HT1080 (cell line): ENCODE data around the gene AQP5. TPM values are rescaled to one million over a fixed set of nuclear protein-coding genes. Genes with fewer than 3 reads are reported as not detected.

Source experiments
- DNase-seq: peaks from one replicate; pipeline ENCODE4 v3.0.0-alpha.2; 2015; ENCODE audit warnings: low read depth
- total RNA-seq: library from RNA; depleted of rRNA; stranded (reverse); fragments of >200 nt; shearing (Covaris generic); gene quantifications from 2 replicates; pipeline ENCODE4 v1.2.3, GENCODE V29; 2014

The AQP5 gene
- total RNA-seq, 1 experiment from 2014 or later = not detected

GRCh38 chr12:49932023-49932422 lies 29.6 kb upstream of the AQP5 start:
- no peak for DNase-seq

DNA sequence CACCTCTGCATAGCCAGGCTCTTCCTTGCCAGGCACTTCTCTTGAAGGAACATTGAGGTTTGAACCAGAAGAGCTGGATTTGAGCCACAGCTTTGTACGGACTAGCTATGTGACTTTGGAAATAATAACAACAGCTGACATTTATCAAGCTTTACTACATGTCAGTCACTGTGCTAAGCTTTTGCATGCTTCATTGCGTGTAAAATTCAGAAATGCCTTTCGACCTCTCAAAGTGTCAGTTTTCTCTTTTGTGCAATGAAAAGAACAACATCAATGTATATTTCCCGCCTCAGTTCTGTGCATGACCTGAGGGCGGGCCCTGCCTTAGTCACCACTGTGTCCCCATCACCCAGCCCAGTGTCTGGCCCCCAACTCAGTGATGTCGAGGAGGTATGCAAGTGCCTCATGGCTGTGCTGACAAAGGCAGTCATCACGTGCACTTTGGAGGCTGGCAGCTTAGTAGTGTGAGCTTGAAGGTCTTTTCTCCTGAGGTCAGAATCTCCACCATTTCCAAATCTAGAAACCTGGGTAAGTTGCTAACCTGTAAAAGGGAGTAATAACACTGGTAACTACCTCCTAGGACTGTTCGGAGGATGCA lies 29.0 kb upstream of the AQP5 start:
- DNase-seq = no peak

DNA sequence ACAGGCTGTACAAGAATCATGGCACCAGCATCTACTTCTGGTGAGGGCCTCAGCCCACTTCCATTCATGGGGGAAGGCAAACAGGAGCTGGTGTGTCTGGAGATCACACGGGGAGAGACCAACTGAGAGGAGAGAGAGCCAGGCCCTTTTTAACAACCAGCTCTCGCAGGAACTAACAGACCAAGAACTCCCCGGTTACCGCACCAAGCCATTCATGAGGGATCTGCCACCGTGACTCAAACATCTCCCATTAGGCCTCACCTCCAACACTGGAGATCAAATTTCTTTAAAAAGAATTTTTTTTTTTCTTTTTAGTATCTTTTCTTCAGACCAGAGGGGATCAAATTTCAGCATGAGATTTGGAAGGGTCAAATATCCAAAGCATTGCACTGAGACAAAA lies 27.9 kb upstream of the AQP5 start:
- peak; percentile 46 for DNase-seq

GRCh38 chr12:49934505-49934904 lies 27.2 kb upstream of the AQP5 start:
- DNase-seq = no peak

DNA sequence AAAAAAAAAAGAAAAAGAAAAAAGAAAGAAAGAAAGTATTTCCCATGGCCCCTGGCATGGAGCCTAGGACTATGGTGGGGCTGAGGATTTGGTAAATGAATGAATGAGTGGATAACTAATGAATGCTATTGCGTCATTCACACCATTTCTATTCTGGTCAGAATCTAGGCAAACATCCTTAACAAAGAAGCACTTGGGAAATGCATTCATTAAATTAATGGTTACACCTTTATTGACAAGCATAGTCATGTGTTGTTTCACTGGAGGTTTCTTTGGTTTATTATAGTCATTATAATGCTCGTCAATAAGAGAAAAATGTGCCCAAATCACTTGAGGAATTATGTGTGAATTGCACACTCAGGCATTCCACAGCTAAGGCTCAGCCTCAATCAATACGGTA lies 24.7 kb upstream of the AQP5 start:
- DNase-seq = no peak

- DNase-seq = no peak
Observed at GRCh38 chr12:49937639-49938300, 23.9 kb upstream of the AQP5 start.

DNA sequence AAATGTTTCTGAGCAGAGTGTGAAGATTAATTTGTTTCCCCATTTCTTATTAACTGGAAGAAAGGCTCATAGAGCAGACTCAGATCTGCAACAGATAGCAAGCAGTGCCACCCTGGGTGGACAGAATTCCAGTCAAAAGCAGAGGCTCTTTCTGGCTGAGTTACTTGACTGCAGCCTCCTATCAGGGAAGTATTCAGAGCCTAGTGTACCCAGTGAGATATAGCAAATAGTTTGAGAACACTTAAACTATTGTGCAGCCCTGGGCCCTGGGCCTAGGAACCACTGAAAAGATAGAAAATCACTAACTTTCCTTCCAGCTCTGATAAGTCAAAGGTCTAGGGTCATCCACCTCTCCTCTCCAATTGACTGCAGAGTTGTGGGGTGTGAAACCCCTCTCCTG lies 22.4 kb upstream of the AQP5 start:
- no peak for DNase-seq

DNA sequence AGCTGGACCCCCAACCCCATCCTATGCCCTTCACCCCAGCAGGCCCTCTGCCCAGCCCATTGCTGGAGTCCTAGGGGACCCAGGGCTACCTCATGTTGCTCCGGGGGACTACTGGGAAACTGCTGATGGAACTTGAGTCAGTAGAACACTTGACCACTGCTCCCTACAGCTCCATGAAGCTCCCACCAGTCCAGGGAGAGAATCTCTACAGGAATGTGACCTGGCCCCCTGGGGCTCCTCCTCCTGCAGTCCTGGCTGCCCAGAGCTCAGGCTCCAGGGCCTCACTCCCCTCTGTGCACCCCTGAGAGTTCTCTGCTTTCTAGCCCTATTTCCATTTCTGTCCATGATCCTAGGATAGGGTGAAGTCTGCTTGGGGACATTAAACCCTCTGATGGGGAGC lies 22.0 kb upstream of the AQP5 start:
- DNase-seq = no peak

DNA sequence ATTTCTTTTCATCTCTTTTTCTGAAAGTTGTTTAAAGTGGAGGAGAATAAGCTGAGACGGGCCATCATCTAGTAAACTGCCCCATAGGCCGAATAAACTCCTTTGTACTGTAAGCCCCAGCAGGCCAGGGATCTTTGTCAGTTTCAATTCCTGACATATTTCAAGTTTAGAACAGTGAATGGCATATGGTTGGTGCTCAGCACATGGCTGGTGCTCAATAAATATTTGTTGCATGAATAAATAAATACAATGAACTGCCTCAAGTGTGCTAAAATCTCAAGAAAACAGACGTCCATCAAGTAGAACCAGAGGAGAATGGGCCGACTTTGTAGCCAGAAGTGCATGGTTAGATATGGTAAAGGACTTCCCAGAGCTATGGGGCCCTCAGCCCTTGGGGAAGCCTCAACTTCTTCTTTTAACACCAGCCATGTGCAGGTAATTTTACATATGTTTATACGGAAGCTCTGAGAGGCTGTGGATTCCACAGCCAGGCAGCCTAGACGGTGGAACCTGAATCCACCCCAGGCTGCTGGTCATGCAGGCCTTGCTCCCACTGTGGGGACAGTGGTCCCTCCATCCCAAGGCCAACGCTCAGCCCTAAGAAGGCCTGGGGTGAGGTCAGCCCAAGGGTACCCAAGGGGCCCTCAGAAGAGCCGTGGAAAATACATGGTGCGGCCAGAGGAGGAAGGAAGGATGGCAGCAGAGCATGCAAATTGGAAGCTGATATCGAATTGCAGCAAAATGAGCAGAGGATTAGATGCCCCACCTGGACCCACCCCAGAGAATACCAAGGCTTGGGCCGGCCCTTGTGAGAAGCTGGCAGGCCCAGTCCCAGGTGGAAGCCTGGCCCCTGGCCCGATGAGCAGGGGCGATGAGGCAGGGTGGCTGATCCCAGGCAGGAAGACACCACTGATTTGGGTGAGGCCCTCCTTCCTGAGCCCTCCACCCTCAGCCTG lies 19.8 kb upstream of the AQP5 start:
- DNase-seq = no peak

- DNase-seq = no peak
Observed at GRCh38 chr12:49942512-49942893, 19.2 kb upstream of the AQP5 start.

DNA sequence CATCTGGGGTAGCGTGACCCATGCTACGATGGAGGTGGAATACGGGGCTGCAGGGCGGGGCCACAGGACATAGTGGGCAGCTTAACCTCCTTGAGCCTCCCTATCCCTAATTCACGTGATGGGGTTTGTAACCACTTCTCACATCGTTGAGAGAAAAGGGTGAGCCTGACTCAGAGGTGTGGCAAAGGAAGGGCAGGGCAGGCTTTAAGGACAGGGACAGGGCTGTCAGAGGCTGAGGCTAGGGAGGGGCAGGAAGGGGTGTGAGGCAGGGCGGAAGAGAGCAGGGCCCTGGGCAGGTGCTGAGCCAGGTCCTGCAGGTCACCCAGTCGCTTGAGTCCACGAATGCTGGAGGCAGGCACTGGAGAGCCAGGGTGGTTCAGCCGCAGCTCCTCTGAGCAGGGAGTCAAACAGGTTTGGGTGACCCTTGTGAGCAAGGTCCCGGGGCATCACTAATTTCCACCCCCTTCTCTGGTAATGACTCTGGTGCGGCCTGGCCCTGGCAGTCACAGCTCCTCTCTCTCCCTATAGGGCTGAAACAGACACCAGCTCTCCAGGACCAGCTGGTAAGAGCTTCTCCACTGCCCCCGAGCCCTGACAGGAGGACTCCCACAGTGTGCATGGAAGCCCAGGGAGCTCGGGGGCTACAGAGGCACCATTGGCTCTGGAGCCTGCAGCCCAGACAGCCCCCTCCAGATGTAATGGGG lies 18.6 kb upstream of the AQP5 start:
- no peak for DNase-seq

DNA sequence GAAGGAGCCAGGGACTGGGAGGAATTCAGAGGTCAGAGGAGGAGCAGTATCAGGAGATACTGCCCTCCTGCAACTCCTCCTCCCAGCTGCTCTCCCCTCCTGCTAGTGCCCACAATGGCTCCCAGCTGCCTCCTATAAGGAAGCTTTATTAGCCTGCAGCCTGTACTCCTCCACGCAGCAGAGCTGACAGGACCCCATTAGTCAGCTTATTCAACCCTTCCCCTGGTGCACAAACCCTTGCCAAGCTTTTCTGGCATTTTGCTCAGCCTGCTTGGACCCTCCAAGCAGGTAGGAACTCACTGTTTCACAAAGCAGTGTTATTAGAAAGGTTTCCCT lies 18.1 kb upstream of the AQP5 start:
- no peak for DNase-seq

DNA sequence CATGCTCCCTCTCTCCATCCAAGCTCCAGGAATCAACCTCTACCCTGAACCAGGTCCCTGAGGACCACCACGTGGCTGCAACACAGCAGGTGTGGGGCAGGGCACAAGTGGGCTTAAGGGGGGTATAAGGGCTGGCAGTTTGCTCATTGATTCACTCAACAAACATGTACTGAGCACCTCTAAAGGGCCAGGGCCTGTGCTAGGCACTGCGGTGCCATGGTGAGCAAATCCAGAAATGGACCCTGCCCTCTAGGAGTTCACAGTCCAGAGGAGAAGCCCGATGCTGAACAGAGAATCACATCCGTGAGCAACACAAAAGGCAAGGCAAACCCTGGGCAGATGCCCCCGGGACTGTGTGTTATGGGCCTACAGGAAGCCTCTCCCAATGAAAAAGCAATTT lies 17.6 kb upstream of the AQP5 start:
- DNase-seq = no peak

DNA sequence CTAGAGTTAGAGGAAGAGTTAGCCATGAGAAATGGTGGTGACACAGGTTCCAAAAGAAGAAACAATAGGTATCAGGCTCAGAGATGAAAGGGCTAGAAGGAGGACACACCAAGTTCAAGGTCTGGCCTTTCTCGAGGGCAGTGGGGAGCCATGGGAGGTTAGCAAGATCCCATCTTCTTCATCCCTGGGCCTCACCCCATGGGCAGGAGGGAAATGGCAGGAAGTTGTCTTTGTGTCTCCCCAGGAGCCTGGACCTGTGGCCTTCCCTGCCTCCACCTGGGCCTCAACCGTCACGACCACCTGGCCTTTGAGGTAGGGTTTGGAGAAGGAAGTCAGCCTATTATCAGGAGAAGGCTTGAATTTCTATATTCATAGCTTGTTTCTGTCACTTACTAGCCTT lies 17.0 kb upstream of the AQP5 start:
- no peak for DNase-seq

GRCh38 chr12:49945394-49946080 lies 16.1 kb upstream of the AQP5 start:
- DNase-seq = peak; percentile 83

DNA sequence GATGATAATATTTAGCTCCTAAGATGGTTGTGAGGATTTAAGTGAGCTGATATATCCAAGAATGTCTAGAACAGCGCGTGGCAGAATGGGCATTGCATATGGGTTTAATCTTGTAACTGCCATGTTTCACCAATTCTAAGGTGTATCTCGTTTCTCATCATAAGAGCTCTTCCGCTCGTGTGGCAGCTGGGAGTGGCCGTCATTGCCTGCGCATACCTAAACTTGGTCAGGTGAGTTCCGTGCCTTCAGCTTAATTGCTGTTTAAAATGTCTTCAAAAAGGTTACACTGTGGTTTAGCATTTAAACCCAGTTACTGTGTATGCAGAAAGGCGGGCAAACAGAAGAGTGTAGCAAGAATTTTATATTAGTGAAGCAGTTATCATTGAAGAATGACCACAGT lies 15.6 kb upstream of the AQP5 start:
- no peak for DNase-seq

DNA sequence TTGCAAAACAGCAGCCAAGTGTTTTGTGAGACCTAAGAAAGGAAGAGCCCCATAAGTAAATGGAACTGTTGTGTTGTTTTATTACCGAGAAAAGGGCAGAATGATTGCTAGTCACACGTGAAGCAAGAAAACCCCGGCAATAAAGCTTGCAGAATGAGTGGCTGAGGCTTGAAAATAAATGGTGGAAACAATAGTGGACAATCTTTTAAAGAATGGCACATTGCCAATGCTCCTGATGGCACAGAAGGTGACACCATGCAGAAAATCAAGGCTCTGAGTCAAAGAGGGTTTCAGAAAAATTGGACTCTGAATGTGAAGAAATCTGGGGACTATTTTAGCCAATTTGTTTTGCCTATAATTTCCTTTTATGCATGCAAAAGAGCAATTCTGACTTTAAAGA lies 15.2 kb upstream of the AQP5 start:
- no peak for DNase-seq

DNA sequence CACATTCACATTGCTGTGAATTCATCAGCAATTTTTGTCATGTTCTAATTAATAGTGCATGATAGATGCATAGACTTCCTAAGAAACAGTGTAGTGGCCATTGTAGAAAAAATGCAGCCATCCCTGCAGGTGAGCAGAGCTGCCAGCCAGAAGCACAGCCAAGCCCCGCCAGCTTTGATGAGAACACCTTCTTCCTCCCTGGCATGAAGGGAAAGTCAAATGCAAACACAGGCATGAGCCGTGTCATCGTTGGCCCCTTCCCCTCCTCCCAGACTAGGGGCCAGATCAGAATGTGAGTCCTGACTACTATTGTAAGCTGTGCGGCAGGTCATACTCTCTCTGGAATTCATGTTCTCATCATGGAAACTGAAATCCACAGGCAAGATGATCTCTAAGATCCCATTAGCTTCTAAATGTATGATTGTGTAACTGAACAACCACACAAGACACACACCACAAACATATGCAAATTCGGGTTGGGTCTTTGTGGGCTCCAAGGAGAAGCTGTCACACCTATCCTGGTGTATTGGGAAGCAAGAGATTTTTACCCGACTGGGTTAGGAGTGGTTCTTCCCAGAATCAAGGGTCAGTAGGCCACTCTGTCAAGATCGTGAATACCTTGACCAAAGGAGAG lies 14.0 kb upstream of the AQP5 start:
- no peak for DNase-seq

- no peak for DNase-seq
Observed at GRCh38 chr12:49948866-49949845, 12.5 kb upstream of the AQP5 start.

GRCh38 chr12:49949866-49950265 lies 11.8 kb upstream of the AQP5 start:
- no peak for DNase-seq
